A549 (cell line): ENCODE results near the gene HNF1B. TPM values are rescaled to one million over a fixed set of nuclear protein-coding genes. Genes with fewer than 3 reads are reported as not detected.

Experiments
- ATAC-seq, 2 experiments: fragments of 200-7000 bp in 1 of 2; fragments of >200 bp in 1 of 2; cut with Nextera tagmentation in 1 of 2; cut with Tn5 transposase in 1 of 2; 3 replicates each; pipeline versions ENCODE4 v1.8.0 to v1.9.1; 2018 to 2020; ENCODE audit warnings: mild to moderate bottlenecking in 1 of 2, moderate library complexity in 1 of 2
- CTCF ChIA-PET: fragments of 300-600 bp; sonication (Branson Sonifier 250); formaldehyde crosslinking; extraction: SDS; loops from one replicate; lab custom pipeline; 2021; ENCODE audit warnings: antibody characterized with exemption, inconsistent platforms; lab: Yijun Ruan, JAX
- POLR2A ChIA-PET: fragments of 350-600 bp; formaldehyde crosslinking; extraction: SDS; loops from one replicate; lab custom pipeline; 2021; ENCODE audit warnings: antibody characterized with exemption, inconsistent platforms; lab: Yijun Ruan, JAX
- DNase-seq, 2 experiments: peaks; one replicate each; pipeline versions ENCODE4 v3.0.0 to v3.0.0-alpha.2; 2011 to 2016; ENCODE audit warnings: low read depth in 1 of 2, low spot score in 1 of 2
- FAIRE-seq: peaks from 2 replicates; lab custom pipeline; 2011; peaks lifted over from hg19 to GRCh38; lab: Jason Lieb, UNC
- H3K27ac ChIP-seq, 2 experiments: fragments of >200 bp; sonication (Bioruptor Twin); formaldehyde crosslinking; 3 replicates each; pipeline ENCODE4 v1.5.1; 2016 to 2017
- H3K4me1 ChIP-seq: fragments of >200 bp; sonication (Bioruptor Twin); formaldehyde crosslinking; 3 replicates; pipeline ENCODE4 v1.6.1; 2016
- H3K4me2 ChIP-seq: fragments of >200 bp; sonication (Bioruptor Twin); formaldehyde crosslinking; 3 replicates; pipeline ENCODE4 v1.6.1; 2016
- H3K4me3 ChIP-seq: fragments of >200 bp; sonication (Bioruptor Twin); formaldehyde crosslinking; 3 replicates; pipeline ENCODE4 v1.5.1; 2016
- H3K9me3 ChIP-seq: fragments of >200 bp; sonication (Bioruptor Twin); formaldehyde crosslinking; 3 replicates; pipeline ENCODE4 v1.6.1; 2016
- BHLHE40 ChIP-seq: IDR thresholded peaks from 2 replicates; pipeline ENCODE4 v1.6.1; 2012; ENCODE audit warnings: low read depth, low read length, inconsistent platforms
- CBX2 ChIP-seq: fragments of 200-600 bp; sonication (generic); IDR thresholded peaks from 2 replicates; pipeline ENCODE4 v1.6.1; 2016; ENCODE audit warnings: low read depth, mild to moderate bottlenecking, borderline replicate concordance
- CEBPB ChIP-seq, 2 experiments: fragments of >200 bp in 1 of 2; sonication (Bioruptor Twin) in 1 of 2; formaldehyde crosslinking in 1 of 2; IDR thresholded peaks; 2 replicates each; pipeline ENCODE4 v1.6.1; 2012 to 2016
- CHD2 ChIP-seq: fragments of 150-350 bp; IDR thresholded peaks from 2 replicates; pipeline ENCODE4 v1.6.1; 2014; ENCODE audit warnings: low read length; ENCODE audit not compliant: partially characterized antibody
- EHF ChIP-seq: fragments of 250-450 bp; sonication (Bioruptor Pico); IDR thresholded peaks from 2 replicates; pipeline ENCODE4 v1.5.0; 2020; ENCODE audit warnings: mild to moderate bottlenecking
- EHMT2 ChIP-seq: fragments of 200-600 bp; sonication (generic); IDR thresholded peaks from 2 replicates; pipeline ENCODE4 v1.6.1; 2016; ENCODE audit warnings: antibody characterized with exemption, low read depth, mild to moderate bottlenecking, moderate library complexity
- FOSB ChIP-seq: fragments of 250-450 bp; sonication (Bioruptor Pico); IDR thresholded peaks from 2 replicates; pipeline ENCODE4 v1.5.0; 2020; ENCODE audit warnings: mild to moderate bottlenecking, moderate library complexity
- FOXS1 ChIP-seq: fragments of 250-450 bp; sonication (Bioruptor Pico); IDR thresholded peaks from 2 replicates; pipeline ENCODE4 v1.5.0; 2020; ENCODE audit warnings: mild to moderate bottlenecking, moderate library complexity
- GATA3 ChIP-seq: IDR thresholded peaks from 2 replicates; pipeline ENCODE4 v1.6.1; 2012; ENCODE audit warnings: borderline replicate concordance
- HEYL ChIP-seq: fragments of 250-450 bp; sonication (Bioruptor Pico); IDR thresholded peaks from 2 replicates; pipeline ENCODE4 v1.8.0; 2021; ENCODE audit warnings: mild to moderate bottlenecking, moderate library complexity
- HOXB13 ChIP-seq: fragments of 250-450 bp; sonication (Bioruptor Pico); IDR thresholded peaks from 2 replicates; pipeline ENCODE4 v1.5.0; 2020; ENCODE audit warnings: low read depth, mild to moderate bottlenecking, moderate library complexity
- JUN ChIP-seq, 2 experiments: fragments of >200 bp; sonication (Bioruptor Twin); formaldehyde crosslinking; IDR thresholded peaks; 2 replicates in 1 of 2; 3 replicates in 1 of 2; pipeline ENCODE4 v1.6.1; 2016 to 2017
- JUNB ChIP-seq: fragments of >200 bp; sonication (Bioruptor Twin); formaldehyde crosslinking; IDR thresholded peaks from 2 replicates; pipeline ENCODE4 v1.6.1; 2016
- KDM1A ChIP-seq: fragments of 200-600 bp; sonication (generic); IDR thresholded peaks from 2 replicates; pipeline ENCODE4 v1.6.1; 2016; ENCODE audit warnings: low read depth, mild to moderate bottlenecking
- KDM5A ChIP-seq: fragments of 200-600 bp; sonication (generic); IDR thresholded peaks from 2 replicates; pipeline ENCODE4 v1.6.1; 2016; ENCODE audit warnings: antibody characterized with exemption, mild to moderate bottlenecking
- MAFK ChIP-seq: fragments of 450-650 bp; IDR thresholded peaks from 2 replicates; pipeline ENCODE4 v1.6.1; 2014; ENCODE audit not compliant: partially characterized antibody
- NFE2L2 ChIP-seq: fragments of 150-350 bp; conservative IDR thresholded peaks from 2 replicates; pipeline ENCODE4 v1.6.1; 2014; ENCODE audit warnings: low read length
- RFX5 ChIP-seq: fragments of 450-650 bp; IDR thresholded peaks from 2 replicates; pipeline ENCODE4 v1.7.1; 2014; ENCODE audit warnings: antibody characterized with exemption, mild to moderate bottlenecking, moderate library complexity
- SREBF2 ChIP-seq: fragments of 450-650 bp; IDR thresholded peaks from 2 replicates; pipeline ENCODE4 v1.6.1; 2014; ENCODE audit warnings: mild to moderate bottlenecking, moderate library complexity
- ZFP36 ChIP-seq: fragments of 450-650 bp; IDR thresholded peaks from 2 replicates; pipeline ENCODE4 v1.6.1; 2014; ENCODE audit warnings: borderline replicate concordance; ENCODE audit not compliant: partially characterized antibody
- ZSCAN20 ChIP-seq: fragments of 250-450 bp; sonication (Bioruptor Pico); IDR thresholded peaks from 2 replicates; pipeline ENCODE4 v1.8.0; 2022; ENCODE audit warnings: mild to moderate bottlenecking, moderate library complexity
- WGBS: methylation state at CpG from one replicate; pipeline ENCODE4 v1.1.6; 2017; ENCODE audit errors: missing lambda C conversion rate; 5-methylcytosine and 5-hydroxymethylcytosine counted together
- polyA plus RNA-seq, 4 experiments: library from polyadenylated mRNA; depleted of rRNA in 3 of 4; stranded (reverse); fragments of >200 nt; fragmentation: RNase III in 1 of 4; extraction: RNeasy Plus Mini Kit Qiagen cat#74134 plus additional on column Dnase treatment in 1 of 4; gene quantifications; 2 replicates in 3 of 4; 3 replicates in 1 of 4; pipeline ENCODE4 v1.2.3, GENCODE V29; 2011 to 2017
- TF ChIP-seq, protein P1 (sequence below): fragments of 250-450 bp; sonication (Bioruptor Pico); IDR thresholded peaks from 2 replicates; pipeline ENCODE4 v1.5.0; 2021; ENCODE audit warnings: mild to moderate bottlenecking, moderate library complexity, borderline replicate concordance
- TF ChIP-seq, protein P2 (sequence below): fragments of >200 bp; sonication (Bioruptor Twin); formaldehyde crosslinking; IDR thresholded peaks from 3 replicates; pipeline ENCODE4 v1.6.1; 2016
- TF ChIP-seq, protein P3 (sequence below): IDR thresholded peaks from 2 replicates; pipeline ENCODE4 v1.6.1; 2012; ENCODE audit warnings: low read depth, borderline replicate concordance
- TF ChIP-seq, protein P4 (sequence below): fragments of 200-600 bp; sonication (generic); IDR thresholded peaks from 2 replicates; pipeline ENCODE4 v1.6.1; 2016; ENCODE audit warnings: antibody characterized with exemption, mild to moderate bottlenecking, moderate library complexity
- TF ChIP-seq, protein P5 (sequence below): fragments of 250-450 bp; sonication (Bioruptor Pico); IDR thresholded peaks from 2 replicates; pipeline ENCODE4 v1.5.0; 2020; ENCODE audit warnings: low read depth, mild to moderate bottlenecking, moderate library complexity

HNF1B gene
- polyA plus RNA-seq, 2 of the 4 experiments (the other 2 are of a cell fraction), result 13.3 to 21.3 TPM

DNA sequence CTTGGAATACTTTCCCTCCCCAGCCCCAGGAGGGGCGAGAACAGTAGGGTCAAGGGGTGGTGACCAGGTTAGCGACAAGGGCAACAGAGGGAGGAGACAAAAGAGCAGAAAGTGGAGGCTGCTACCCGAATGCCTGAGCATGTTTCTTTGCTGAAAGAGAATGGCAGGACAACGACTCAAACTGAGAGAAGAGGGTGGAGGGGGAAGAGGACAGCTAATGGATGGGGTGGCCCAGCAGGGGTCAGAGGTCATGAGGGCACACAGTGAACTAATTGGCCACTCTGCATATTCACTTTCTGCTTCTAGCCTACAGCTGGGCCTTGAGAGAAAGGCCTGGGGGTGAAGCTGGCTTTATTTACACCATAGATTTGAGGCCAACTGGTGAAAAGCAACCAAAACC is 82.5 kb downstream of the HNF1B start:
- Histone ChIP-seq H3K4me2 (no peak overlapping the region), H3K4me1 (no peaks in the 10 kb centered on the region), H3K9me3 (no peaks in the 10 kb centered on the region), H3K4me3 (no peak overlapping the region), H3K27ac (no peak overlapping the region)
- DNase-seq (no peak), ATAC-seq (no peak), FAIRE-seq (no peak)
- CTCF ChIA-PET, result interaction anchor here (0.7 to 10.6 kb wide), 7 partner anchors 10 to 155 kb away, joined by 3 to 101 read pairs (median 4); no protein-coding TSS in a partner anchor
- WGBS, result 76% methylated on average over 4 of the region's 4 CpGs
- TF ChIP-seq CHD2, result no peak
- no peak for TF ChIP-seq HOXB13
- POLR2A ChIA-PET, result no interaction called here

DNA sequence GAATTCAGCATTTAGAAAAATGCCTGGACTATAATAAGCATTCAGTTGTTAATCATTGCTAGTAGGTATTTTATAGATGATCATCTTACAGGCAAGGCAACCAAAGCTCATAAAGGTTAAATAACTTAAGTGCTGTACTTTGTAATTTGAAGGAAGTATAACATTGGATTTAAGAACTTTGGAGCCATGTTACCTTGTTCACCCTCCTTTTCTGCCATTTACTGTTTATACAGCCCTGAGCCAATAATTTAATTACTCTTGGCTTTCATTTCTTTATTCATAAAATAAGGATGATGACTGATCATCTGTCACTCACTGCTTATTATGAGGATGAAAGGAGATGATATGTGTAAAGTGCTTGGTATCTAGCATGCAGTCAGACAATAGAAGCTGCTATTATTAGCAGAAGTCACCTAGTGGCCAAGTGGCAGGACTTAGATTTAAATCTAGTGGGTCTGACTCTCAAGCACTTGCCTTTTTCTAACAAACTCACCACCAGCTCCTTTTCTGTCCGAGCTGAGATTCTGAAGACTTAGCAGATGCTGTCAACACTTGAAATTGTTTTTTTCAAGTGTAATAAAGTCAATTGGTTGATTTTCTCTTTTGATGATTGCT is 83.4 kb downstream of the HNF1B start:
- CTCF ChIA-PET, result interaction anchor here (0.9 to 10.6 kb wide), 8 partner anchors 9 to 155 kb away, joined by 3 to 101 read pairs (median 4); partner anchors contain the start of gene HNF1B
- peak; percentile 70 to 71 for ATAC-seq
- no peaks in the 10 kb centered on the region for H3K9me3 ChIP-seq

DNA sequence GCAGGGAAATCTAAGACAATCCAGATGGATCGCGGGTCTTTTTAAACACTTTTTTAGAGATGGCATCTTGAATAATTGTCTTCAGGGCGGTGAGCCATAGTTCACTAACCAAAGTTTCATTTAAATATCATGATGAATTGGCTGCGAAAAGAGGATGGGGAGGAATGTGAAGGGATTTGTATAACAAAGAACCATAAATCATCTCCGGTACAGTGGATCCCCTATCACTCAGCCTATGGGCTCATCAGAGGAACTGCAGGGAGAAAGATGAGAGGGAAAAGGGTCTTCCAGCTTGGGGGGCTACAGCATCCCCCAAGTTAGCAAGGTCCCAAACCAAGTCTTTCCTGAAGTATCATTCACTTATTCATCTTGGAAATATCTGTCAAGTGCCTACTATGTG is 84.9 kb downstream of the HNF1B start:
- DNase-seq (no peak), FAIRE-seq (no peak), ATAC-seq (0 out of 6 replicates have a peak, but pooled peaks of 1 of the 2 experiments have one; percentile 59)
- ChIA-PET POLR2A (no interaction called here), CTCF (interaction anchor here (0.6 to 10.6 kb wide), 7 partner anchors 11 to 201 kb away, joined by 3 to 101 read pairs (median 4); partner anchors contain the start of gene HNF1B)
- H3K27ac ChIP-seq, result no peak overlapping the region
- H3K4me2 ChIP-seq, result no peak overlapping the region
- H3K4me3 ChIP-seq, result no peak overlapping the region
- no peaks in the 10 kb centered on the region for H3K9me3 ChIP-seq
- WGBS, result 87% methylated on average over 5 of the region's 5 CpGs
- H3K4me1 ChIP-seq, result no peaks in the 10 kb centered on the region
- TF ChIP-seq ZSCAN20 (CRISPR knock-in tag) (no peak), RFX5 (no peak), EHMT2 (no peak), CEBPB (IDR thresholded peaks at IDR 0.05) (no peak), EHF (CRISPR knock-in tag) (no peak), JUNB (no peak)
- TF ChIP-seq, protein P1, sequence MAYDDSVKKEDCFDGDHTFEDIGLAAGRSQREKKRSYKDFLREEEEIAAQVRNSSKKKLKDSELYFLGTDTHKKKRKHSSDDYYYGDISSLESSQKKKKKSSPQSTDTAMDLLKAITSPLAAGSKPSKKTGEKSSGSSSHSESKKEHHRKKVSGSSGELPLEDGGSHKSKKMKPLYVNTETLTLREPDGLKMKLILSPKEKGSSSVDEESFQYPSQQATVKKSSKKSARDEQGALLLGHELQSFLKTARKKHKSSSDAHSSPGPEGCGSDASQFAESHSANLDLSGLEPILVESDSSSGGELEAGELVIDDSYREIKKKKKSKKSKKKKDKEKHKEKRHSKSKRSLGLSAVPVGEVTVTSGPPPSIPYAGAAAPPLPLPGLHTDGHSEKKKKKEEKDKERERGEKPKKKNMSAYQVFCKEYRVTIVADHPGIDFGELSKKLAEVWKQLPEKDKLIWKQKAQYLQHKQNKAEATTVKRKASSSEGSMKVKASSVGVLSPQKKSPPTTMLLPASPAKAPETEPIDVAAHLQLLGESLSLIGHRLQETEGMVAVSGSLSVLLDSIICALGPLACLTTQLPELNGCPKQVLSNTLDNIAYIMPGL (CRISPR knock-in tag), result no peak
- TF ChIP-seq, protein P2, sequence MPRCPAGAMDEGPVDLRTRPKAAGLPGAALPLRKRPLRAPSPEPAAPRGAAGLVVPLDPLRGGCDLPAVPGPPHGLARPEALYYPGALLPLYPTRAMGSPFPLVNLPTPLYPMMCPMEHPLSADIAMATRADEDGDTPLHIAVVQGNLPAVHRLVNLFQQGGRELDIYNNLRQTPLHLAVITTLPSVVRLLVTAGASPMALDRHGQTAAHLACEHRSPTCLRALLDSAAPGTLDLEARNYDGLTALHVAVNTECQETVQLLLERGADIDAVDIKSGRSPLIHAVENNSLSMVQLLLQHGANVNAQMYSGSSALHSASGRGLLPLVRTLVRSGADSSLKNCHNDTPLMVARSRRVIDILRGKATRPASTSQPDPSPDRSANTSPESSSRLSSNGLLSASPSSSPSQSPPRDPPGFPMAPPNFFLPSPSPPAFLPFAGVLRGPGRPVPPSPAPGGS, result no peak
- TF ChIP-seq, protein P3, sequence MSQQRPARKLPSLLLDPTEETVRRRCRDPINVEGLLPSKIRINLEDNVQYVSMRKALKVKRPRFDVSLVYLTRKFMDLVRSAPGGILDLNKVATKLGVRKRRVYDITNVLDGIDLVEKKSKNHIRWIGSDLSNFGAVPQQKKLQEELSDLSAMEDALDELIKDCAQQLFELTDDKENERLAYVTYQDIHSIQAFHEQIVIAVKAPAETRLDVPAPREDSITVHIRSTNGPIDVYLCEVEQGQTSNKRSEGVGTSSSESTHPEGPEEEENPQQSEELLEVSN, result no peak

More for the DNA sequence above, 83.4 kb downstream of the HNF1B start:
- POLR2A ChIA-PET, result interaction anchor here (0.6 kb wide), 1 partner anchor 55 kb away, joined by 3 read pairs; no protein-coding TSS in a partner anchor
- Histone ChIP-seq H3K4me2 (no peak overlapping the region), H3K4me1 (no peaks in the 10 kb centered on the region), H3K27ac (no peak overlapping the region), H3K4me3 (no peak overlapping the region)
- FAIRE-seq (no peak), DNase-seq (peak; percentile 30 to 45)
- 53% methylated on average over 1 of the region's 1 CpG for WGBS
- TF ChIP-seq KDM1A, result no peak
- TF ChIP-seq, protein P1 (CRISPR knock-in tag), result no peak
- TF ChIP-seq FOSB (CRISPR knock-in tag), result no peak
- TF ChIP-seq JUN (IDR thresholded peaks at IDR 0.05), result no peak
- TF ChIP-seq JUNB, result no peak
- no peak for TF ChIP-seq ZSCAN20 (CRISPR knock-in tag)
- no peak for TF ChIP-seq FOXS1 (CRISPR knock-in tag)
- TF ChIP-seq, protein P4, sequence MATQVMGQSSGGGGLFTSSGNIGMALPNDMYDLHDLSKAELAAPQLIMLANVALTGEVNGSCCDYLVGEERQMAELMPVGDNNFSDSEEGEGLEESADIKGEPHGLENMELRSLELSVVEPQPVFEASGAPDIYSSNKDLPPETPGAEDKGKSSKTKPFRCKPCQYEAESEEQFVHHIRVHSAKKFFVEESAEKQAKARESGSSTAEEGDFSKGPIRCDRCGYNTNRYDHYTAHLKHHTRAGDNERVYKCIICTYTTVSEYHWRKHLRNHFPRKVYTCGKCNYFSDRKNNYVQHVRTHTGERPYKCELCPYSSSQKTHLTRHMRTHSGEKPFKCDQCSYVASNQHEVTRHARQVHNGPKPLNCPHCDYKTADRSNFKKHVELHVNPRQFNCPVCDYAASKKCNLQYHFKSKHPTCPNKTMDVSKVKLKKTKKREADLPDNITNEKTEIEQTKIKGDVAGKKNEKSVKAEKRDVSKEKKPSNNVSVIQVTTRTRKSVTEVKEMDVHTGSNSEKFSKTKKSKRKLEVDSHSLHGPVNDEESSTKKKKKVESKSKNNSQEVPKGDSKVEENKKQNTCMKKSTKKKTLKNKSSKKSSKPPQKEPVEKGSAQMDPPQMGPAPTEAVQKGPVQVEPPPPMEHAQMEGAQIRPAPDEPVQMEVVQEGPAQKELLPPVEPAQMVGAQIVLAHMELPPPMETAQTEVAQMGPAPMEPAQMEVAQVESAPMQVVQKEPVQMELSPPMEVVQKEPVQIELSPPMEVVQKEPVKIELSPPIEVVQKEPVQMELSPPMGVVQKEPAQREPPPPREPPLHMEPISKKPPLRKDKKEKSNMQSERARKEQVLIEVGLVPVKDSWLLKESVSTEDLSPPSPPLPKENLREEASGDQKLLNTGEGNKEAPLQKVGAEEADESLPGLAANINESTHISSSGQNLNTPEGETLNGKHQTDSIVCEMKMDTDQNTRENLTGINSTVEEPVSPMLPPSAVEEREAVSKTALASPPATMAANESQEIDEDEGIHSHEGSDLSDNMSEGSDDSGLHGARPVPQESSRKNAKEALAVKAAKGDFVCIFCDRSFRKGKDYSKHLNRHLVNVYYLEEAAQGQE, result no peak
- TF ChIP-seq SREBF2, result no peak
- no peak for TF ChIP-seq GATA3
- TF ChIP-seq BHLHE40, result no peak
- TF ChIP-seq KDM5A, result no peak
- no peak for TF ChIP-seq ZFP36
- TF ChIP-seq HEYL, result no peak
- TF ChIP-seq, protein P5, sequence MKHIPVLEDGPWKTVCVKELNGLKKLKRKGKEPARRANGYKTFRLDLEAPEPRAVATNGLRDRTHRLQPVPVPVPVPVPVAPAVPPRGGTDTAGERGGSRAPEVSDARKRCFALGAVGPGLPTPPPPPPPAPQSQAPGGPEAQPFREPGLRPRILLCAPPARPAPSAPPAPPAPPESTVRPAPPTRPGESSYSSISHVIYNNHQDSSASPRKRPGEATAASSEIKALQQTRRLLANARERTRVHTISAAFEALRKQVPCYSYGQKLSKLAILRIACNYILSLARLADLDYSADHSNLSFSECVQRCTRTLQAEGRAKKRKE (CRISPR knock-in tag), result no peak
- no peak for TF ChIP-seq CBX2
- no peak for TF ChIP-seq NFE2L2
- no peak for TF ChIP-seq MAFK
